PC-3 (cell line): Measurements from ENCODE around the gene SCML1.

ENCODE experiments used
- EZH2phosphoT487 ChIP-seq: fragments of 300-600 bp; sonication (generic); IDR thresholded peaks from 2 replicates; pipeline ENCODE4 v1.6.1; 2018; ENCODE audit warnings: mild to moderate bottlenecking, antibody characterized with exemption, low read length, borderline replicate concordance
- TF ChIP-seq, protein P1 (sequence below): fragments of 300-600 bp; sonication (generic); conservative IDR thresholded peaks from 2 replicates; pipeline ENCODE4 v1.5.1; 2017; ENCODE audit warnings: antibody characterized with exemption, low read depth, mild to moderate bottlenecking, low read length

DNA sequence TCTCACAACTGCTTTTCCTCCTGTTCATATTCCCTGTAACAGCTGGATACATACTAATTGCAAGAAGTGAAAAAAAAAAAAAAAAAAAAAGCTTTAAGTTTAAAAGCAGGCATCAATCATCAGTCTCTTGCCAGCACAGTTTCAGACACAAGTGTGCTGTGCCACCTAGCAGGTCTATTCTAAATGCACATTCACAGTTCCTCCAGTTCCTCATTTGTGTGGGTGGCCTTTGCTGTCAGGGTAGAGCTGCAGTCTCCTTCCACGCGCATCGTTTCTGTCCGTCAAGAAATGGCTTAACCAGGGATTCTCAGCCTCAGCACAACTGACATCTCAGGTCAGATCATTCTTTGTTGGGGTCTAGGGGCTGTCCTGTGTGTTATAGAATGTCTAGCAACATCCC, 61.6 kb downstream of the SCML1 start:
- TF ChIP-seq, protein P1, sequence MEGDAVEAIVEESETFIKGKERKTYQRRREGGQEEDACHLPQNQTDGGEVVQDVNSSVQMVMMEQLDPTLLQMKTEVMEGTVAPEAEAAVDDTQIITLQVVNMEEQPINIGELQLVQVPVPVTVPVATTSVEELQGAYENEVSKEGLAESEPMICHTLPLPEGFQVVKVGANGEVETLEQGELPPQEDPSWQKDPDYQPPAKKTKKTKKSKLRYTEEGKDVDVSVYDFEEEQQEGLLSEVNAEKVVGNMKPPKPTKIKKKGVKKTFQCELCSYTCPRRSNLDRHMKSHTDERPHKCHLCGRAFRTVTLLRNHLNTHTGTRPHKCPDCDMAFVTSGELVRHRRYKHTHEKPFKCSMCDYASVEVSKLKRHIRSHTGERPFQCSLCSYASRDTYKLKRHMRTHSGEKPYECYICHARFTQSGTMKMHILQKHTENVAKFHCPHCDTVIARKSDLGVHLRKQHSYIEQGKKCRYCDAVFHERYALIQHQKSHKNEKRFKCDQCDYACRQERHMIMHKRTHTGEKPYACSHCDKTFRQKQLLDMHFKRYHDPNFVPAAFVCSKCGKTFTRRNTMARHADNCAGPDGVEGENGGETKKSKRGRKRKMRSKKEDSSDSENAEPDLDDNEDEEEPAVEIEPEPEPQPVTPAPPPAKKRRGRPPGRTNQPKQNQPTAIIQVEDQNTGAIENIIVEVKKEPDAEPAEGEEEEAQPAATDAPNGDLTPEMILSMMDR, result no peak
- no peak for TF ChIP-seq EZH2phosphoT487
